Hepatocyte (in vitro differentiated cells): ENCODE results near the gene TUBA8.

Source experiments
- CTCF ChIP-seq: fragments of 200-600 bp; sonication (generic); IDR thresholded peaks from 2 replicates; pipeline ENCODE4 v1.5.1; 2016; ENCODE audit warnings: antibody characterized with exemption, mild to moderate bottlenecking; ENCODE audit not compliant: poor library complexity
- EZH2 ChIP-seq: fragments of 200-600 bp; sonication (generic); IDR thresholded peaks from 2 replicates; pipeline ENCODE4 v1.6.1; 2016; ENCODE audit warnings: antibody characterized with exemption, mild to moderate bottlenecking, borderline replicate concordance

GRCh38 chr22:18113680-18114394 is 3.2 kb downstream of the TUBA8 start:
- TF ChIP-seq CTCF (no peak), EZH2 (no peak)
